ENCODE results near the gene HEATR5A.

HEATR5A gene

DNA sequence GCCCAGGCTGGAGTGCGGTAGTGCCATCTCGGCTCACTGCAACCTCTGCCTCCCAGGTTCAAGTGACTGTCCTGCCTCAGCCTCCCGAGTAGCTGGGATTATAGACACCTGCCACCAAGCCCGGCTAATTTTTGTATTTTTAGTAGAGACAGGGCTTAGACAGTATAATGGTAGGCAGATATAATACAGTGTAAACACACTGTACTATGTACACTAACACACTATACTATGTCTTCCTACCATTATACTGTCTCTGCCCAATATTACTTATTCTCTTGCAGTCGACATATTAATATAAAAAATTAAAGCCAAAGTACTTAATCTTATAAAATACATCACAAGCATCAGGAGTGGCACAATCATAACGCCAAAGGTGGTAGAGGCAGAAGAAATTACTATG lies 21.9 kb upstream of the HEATR5A start:
- no peak overlapping the region for H3K4me3 ChIP-seq (replicated peaks; ENCODE audit: insufficient read depth, low read length)
- H3K27ac ChIP-seq (replicated peaks) = no peak overlapping the region
- no peak for DNase-seq (ENCODE audit: low read depth in 1 of 2, low spot score in 1 of 2)
- H3K27me3 ChIP-seq (ENCODE audit: insufficient read depth, poor library complexity, severe bottlenecking) = no peaks in the 10 kb centered on the region
- TF ChIP-seq, protein P1, sequence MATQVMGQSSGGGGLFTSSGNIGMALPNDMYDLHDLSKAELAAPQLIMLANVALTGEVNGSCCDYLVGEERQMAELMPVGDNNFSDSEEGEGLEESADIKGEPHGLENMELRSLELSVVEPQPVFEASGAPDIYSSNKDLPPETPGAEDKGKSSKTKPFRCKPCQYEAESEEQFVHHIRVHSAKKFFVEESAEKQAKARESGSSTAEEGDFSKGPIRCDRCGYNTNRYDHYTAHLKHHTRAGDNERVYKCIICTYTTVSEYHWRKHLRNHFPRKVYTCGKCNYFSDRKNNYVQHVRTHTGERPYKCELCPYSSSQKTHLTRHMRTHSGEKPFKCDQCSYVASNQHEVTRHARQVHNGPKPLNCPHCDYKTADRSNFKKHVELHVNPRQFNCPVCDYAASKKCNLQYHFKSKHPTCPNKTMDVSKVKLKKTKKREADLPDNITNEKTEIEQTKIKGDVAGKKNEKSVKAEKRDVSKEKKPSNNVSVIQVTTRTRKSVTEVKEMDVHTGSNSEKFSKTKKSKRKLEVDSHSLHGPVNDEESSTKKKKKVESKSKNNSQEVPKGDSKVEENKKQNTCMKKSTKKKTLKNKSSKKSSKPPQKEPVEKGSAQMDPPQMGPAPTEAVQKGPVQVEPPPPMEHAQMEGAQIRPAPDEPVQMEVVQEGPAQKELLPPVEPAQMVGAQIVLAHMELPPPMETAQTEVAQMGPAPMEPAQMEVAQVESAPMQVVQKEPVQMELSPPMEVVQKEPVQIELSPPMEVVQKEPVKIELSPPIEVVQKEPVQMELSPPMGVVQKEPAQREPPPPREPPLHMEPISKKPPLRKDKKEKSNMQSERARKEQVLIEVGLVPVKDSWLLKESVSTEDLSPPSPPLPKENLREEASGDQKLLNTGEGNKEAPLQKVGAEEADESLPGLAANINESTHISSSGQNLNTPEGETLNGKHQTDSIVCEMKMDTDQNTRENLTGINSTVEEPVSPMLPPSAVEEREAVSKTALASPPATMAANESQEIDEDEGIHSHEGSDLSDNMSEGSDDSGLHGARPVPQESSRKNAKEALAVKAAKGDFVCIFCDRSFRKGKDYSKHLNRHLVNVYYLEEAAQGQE (IDR thresholded peaks at IDR 0.05; ENCODE audit: insufficient replicate concordance, low read depth) = no peak
- TF ChIP-seq POLR2AphosphoS5 (IDR thresholded peaks at IDR 0.05; ENCODE audit: low read depth) (no peak), SPI1 (IDR thresholded peaks at IDR 0.05; ENCODE audit: borderline replicate concordance, low read depth) (no peak), CTCF (IDR thresholded peaks at IDR 0.05; ENCODE audit: insufficient read depth, low read length) (no peak), GABPA (IDR thresholded peaks at IDR 0.05; ENCODE audit: low read depth) (no peak)

DNA sequence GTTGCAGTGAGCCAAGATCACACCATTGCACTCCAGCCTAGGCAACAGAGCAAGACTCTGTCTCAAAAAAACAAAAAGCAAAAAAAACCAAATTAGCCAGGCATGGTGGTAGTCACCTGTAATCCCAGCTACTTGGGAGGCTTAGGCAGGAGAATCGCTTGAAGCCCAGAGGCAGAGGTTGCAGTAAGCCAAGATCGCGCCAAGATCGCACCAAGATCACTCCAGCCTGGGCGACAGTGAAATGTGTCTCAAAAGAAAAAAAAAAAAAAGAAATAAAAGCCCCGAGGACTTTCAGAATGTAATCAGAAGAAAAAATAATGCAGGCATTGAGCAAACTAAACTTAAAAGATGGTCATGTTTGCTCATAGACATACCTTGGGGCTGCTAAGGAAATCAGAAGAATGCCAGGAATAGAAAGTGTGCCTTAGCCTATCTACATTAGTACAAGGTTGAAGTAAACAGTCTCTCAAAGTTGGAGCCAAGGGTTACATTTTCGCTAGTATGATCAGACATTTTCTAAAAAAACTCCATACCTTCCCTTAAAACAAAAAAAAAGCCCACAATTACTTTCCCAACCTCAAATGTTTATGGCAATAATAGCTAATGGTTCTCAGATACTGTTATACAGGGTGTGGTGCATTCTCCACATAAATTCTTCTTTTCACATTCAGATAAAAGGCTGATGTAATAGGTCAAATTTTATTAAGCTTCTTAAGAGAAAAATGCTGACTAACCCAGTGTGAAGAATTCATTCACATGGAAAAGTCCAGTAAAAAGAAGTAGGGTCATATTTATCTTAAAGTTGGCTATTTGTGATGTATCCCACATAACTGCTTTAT lies 21.1 kb upstream of the HEATR5A start:
- no peak for DNase-seq (ENCODE audit: low read depth in 1 of 2, low spot score in 1 of 2)
- TF ChIP-seq POLR2AphosphoS5 (IDR thresholded peaks at IDR 0.05; ENCODE audit: low read depth) = no peak
- no peak for TF ChIP-seq SPI1 (IDR thresholded peaks at IDR 0.05; ENCODE audit: borderline replicate concordance, low read depth)
- no peak for TF ChIP-seq GABPA (IDR thresholded peaks at IDR 0.05; ENCODE audit: low read depth)
- TF ChIP-seq, protein P1 (IDR thresholded peaks at IDR 0.05; ENCODE audit: insufficient replicate concordance, low read depth) = no peak
- TF ChIP-seq CTCF (IDR thresholded peaks at IDR 0.05; ENCODE audit: insufficient read depth, low read length) = no peak
- Histone ChIP-seq H3K27me3 (ENCODE audit: insufficient read depth, poor library complexity, severe bottlenecking) (no peaks in the 10 kb centered on the region), H3K4me3 (replicated peaks; ENCODE audit: insufficient read depth, low read length) (no peak overlapping the region), H3K27ac (replicated peaks) (no peak overlapping the region)

- no peak for TF ChIP-seq CTCF (IDR thresholded peaks at IDR 0.05; ENCODE audit: insufficient read depth, low read length)
- DNase-seq (ENCODE audit: low read depth in 1 of 2, low spot score in 1 of 2) = no peak
- H3K27me3 ChIP-seq (ENCODE audit: insufficient read depth, poor library complexity, severe bottlenecking) = no peaks in the 10 kb centered on the region
Measured at GRCh38 chr14:31440280-31440679, 19.9 kb upstream of the HEATR5A start.

DNA sequence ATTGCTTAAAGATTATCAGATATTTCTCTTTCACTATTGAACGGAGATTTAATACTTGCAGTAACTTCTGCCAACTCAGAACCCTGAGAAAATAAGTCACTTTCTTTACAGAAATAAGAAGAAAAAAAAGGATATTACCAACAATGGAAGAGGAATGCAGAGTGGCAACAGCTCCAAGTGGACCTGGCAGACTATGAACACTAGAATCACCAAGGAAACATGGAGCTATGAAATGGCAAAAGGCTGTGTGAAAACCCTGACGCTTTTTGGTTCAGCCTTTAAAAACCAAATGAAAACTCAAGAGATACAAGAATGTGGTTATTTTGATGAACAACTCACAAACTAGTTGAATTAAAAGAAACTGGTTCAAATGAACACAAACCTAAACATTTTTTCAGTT lies 19.2 kb upstream of the HEATR5A start:
- no peak for TF ChIP-seq CTCF (IDR thresholded peaks at IDR 0.05; ENCODE audit: insufficient read depth, low read length)
- TF ChIP-seq, protein P1 (IDR thresholded peaks at IDR 0.05; ENCODE audit: insufficient replicate concordance, low read depth) = no peak
- no peak for TF ChIP-seq GABPA (IDR thresholded peaks at IDR 0.05; ENCODE audit: low read depth)
- TF ChIP-seq POLR2AphosphoS5 (IDR thresholded peaks at IDR 0.05; ENCODE audit: low read depth) = no peak
- no peak for TF ChIP-seq SPI1 (IDR thresholded peaks at IDR 0.05; ENCODE audit: borderline replicate concordance, low read depth)
- no peak for DNase-seq (ENCODE audit: low read depth in 1 of 2, low spot score in 1 of 2)
- H3K27ac ChIP-seq (replicated peaks) = no peak overlapping the region
- no peaks in the 10 kb centered on the region for H3K27me3 ChIP-seq (ENCODE audit: insufficient read depth, poor library complexity, severe bottlenecking)
- H3K4me3 ChIP-seq (replicated peaks; ENCODE audit: insufficient read depth, low read length) = no peak overlapping the region

More at GRCh38 chr14:31440280-31440679, 19.9 kb upstream of the HEATR5A start:
- no peak overlapping the region for H3K27ac ChIP-seq (replicated peaks)
- no peak overlapping the region for H3K4me3 ChIP-seq (replicated peaks; ENCODE audit: insufficient read depth, low read length)
